ENCODE data around the gene ARGFX.

DNA sequence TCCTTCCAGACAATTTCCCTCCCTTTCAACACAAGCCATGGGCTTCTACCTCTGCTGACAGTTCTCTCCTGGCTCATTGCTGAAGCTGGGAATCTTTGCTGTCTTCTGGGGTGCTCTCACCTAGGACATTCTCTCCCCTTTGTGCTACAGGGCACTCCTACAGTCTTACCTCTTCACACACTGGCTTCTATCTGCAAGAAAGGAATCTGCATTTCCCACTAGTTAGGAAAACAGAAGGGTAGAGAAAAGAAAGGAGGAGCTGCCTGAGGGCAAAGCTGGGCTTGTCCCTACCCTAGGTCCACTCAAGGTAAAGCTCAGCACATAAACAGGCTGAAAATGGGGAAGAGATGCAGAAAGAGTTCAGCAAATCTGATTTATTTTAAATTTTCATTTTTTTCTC, 5.6 kb upstream of the ARGFX start:
- TF ChIP-seq JUND (IDR thresholded peaks at IDR 0.05; ENCODE audit: low read length) (no peak), MAFK (IDR thresholded peaks at IDR 0.05; ENCODE audit: low read depth, low read length) (no peak), KDM1A (IDR thresholded peaks at IDR 0.05; ENCODE audit: borderline replicate concordance, low read length) (no peak), POLR2A (IDR thresholded peaks at IDR 0.05; ENCODE audit: control extremely low read depth in 1 of 2, low read depth in 2 of 2, low read length in 2 of 2) (no peak), POLR2AphosphoS5 (IDR thresholded peaks at IDR 0.05; ENCODE audit: low read depth, low read length) (no peak), NANOG (IDR thresholded peaks at IDR 0.05; ENCODE audit: insufficient read depth, low read depth, low read length, poor library complexity, severe bottlenecking) (no peak), BRCA1 (IDR thresholded peaks at IDR 0.05; ENCODE audit: low read depth, low read length) (no peak), ATF2 (IDR thresholded peaks at IDR 0.05; ENCODE audit: low read length) (no peak), JUN (IDR thresholded peaks at IDR 0.05; ENCODE audit: low read depth, low read length) (no peak), CEBPB (IDR thresholded peaks at IDR 0.05; ENCODE audit: low read depth, low read length) (no peak), CHD1 (IDR thresholded peaks at IDR 0.05; ENCODE audit: low read depth, low read length) (no peak), GABPA (IDR thresholded peaks at IDR 0.05; ENCODE audit: borderline replicate concordance, insufficient read depth, low read length) (no peak)
- TF ChIP-seq, protein P1, sequence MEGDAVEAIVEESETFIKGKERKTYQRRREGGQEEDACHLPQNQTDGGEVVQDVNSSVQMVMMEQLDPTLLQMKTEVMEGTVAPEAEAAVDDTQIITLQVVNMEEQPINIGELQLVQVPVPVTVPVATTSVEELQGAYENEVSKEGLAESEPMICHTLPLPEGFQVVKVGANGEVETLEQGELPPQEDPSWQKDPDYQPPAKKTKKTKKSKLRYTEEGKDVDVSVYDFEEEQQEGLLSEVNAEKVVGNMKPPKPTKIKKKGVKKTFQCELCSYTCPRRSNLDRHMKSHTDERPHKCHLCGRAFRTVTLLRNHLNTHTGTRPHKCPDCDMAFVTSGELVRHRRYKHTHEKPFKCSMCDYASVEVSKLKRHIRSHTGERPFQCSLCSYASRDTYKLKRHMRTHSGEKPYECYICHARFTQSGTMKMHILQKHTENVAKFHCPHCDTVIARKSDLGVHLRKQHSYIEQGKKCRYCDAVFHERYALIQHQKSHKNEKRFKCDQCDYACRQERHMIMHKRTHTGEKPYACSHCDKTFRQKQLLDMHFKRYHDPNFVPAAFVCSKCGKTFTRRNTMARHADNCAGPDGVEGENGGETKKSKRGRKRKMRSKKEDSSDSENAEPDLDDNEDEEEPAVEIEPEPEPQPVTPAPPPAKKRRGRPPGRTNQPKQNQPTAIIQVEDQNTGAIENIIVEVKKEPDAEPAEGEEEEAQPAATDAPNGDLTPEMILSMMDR (IDR thresholded peaks at IDR 0.05; ENCODE audit: control extremely low read depth in 1 of 3, insufficient read depth in 1 of 3, low read depth in 1 of 3, low read length in 3 of 3): no peak

All from H1 (cell line).